GM21447 (cell line): ENCODE results near the gene HOXA4.

Source experiments
- ATAC-seq: cut with Tn5 transposase; IDR thresholded peaks from one replicate; pipeline ENCODE4 v1.9.1; 2021; ENCODE audit not compliant: unreplicated experiment

The HOXA4 gene

GRCh38 chr7:27169658-27170425, 39.3 kb upstream of the HOXA4 start:
- no peak for ATAC-seq

DNA sequence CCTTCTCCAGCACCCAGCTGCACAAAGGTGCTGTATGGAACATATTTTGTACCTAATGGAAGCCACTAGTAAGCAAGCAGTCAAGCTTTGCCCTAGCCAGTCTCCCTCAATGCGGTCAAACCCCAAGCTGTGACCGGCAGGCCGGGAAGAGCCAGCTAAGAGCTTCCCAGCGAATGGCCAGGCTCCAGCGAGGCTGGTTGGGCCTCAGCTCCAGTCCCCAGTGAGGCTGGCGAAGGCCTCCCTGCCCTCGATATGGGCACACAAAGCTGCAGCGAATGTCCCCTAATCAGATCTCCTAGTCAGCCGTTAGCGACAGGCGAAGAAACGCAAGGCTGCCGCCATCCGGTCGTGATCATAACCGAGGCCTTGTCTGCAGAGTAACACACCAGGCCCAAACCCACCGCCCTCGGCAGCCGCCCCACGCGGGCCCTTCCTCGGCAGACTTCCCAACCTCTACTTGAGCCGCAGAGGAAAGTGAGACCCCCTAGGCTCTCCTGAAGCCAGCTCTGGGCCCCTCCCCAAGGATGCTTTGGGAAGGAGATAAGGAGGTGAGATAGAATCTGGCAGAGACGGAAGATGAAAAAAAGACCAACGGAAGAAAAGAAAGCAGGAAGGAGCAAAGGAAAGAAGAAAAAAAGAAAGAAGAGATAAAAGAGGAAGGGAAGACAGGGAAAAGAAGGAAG, 37.8 kb upstream of the HOXA4 start:
- ATAC-seq = no peak

DNA sequence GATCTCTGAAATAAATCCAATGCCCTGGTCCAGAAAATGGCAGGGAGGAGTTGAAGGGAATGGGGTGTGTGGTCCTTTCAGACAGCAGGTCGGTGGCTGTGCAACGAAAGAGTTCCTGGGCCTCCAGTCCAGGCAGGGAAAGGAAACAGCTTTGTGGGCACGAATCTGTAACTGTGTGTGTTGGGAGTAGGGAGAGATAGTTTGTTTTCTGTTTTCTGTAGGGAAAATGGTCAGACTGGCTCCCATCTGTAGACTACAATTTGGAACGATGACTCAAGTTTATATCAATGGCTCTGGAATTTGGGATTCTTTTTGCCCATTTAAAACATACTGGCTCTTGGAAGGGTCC, 37.3 kb upstream of the HOXA4 start:
- ATAC-seq = no peak

GRCh38 chr7:27166531-27167505, 36.3 kb upstream of the HOXA4 start:
- ATAC-seq = no peak

DNA sequence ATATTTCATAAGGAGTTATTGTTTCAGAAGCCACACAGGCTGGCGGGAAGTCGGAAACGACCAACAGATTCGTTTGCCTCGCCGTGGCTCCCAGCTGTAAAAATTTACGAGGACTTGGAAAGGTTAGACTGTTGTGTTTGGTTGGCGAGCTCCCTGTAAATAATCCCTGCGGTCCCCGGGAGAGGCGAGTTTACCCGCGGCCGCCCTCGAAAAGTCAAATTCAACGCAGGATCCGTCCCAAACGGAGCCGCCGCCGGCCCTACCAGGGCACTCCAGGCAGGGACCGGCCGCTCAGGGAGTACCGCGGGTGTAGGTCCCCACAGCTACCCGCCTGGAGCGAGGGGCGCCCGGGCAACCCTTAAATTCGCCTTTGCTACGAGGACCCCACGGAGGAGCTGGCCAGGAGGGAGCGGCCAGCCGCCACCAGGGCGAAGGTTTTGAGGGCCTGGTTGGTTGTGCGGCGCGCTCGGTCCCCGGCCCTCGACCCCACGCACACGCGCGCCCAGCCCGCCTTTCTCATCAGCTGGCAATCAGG, 35.5 kb upstream of the HOXA4 start:
- ATAC-seq = no peak

GRCh38 chr7:27165089-27165995, 34.8 kb upstream of the HOXA4 start, which contains the start of gene HOXA9:
Gene HOXA9, minus strand, starts transcription at chr7:27165537. Its CDS starts 80 bp downstream, at chr7:27165457.
- ATAC-seq = no peak

DNA sequence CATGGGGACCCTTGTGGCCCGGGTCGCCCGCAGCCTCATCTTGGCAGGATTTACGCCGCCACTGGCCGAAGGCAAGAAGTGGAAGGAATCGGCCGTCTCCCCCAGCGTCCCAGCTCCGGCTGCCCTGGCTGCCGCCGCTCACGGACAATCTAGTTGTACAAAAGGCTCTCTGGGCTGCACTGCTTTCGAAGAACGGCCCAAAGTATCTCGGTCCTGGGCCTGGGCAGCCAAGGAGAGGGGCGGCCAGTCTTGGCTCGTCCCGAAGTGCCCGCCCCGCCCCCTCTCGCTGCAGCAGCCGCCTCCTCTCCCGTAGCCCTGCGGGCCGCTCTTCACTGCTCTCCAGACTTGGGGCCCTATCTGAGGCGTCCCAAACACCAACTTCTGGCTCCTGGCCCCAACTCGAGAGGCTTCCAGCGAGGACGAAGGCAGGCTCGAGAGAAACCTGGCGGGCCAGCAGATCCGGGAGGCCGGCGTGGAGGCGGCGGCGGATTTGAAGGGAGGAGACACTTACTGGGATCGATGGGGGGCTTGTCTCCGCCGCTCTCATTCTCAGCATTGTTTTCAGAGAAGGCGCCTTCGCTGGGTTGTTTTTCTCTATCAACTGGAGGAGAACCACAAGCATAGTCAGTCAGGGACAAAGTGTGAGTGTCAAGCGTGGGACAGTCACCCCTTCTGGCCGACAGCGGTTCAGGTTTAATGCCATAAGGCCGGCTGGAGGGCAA, 34.0 kb upstream of the HOXA4 start:
- no peak for ATAC-seq

DNA sequence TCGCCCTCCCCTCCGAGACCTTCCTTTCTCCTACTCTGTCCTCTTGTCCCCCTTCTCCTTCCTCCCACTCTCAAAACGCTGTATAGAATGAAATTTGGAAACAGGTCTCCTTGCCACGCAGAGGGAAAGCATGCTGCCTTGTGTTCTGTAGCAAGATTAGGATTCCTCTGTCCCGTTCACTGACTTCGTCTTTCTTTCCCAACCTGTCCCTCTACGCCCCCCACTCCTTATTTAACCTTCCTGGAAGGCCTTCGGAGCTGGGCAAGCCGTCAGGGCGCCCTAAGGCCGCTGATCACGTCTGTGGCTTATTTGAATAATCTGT, 33.4 kb upstream of the HOXA4 start:
- no peak for ATAC-seq

DNA sequence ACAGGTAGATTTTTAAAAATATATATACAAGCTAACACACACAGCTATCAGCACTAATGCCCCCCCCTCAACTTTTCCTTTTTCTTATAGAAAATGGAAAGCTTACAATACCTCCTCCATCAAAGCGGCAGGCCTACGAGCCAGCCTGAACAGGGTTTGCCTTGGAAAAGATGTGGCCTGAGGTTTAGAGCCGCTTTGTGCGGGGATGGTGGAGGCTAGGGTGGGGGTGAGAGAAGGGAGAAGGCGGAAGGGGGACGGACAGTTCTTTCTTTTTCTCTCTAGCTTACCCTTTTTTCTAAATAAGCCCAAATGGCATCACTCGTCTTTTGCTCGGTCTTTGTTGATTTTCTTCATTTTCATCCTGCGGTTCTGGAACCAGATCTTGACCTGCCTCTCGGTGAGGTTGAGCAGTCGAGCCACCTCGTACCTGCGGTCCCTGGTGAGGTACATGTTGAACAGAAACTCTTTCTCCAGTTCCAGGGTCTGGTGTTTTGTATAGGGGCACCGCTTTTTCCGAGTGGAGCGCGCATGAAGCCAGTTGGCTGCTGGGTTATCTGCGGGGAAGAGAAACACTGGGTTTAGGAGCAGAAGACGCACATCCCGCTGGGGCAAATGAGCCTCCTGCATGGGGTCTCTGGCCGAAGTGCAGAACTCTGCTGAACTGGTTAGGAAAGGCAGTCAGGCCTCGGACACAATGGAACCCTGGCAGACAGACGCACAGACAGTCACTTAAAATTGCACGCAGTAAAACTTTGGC, 32.9 kb upstream of the HOXA4 start:
- no peak for ATAC-seq

DNA sequence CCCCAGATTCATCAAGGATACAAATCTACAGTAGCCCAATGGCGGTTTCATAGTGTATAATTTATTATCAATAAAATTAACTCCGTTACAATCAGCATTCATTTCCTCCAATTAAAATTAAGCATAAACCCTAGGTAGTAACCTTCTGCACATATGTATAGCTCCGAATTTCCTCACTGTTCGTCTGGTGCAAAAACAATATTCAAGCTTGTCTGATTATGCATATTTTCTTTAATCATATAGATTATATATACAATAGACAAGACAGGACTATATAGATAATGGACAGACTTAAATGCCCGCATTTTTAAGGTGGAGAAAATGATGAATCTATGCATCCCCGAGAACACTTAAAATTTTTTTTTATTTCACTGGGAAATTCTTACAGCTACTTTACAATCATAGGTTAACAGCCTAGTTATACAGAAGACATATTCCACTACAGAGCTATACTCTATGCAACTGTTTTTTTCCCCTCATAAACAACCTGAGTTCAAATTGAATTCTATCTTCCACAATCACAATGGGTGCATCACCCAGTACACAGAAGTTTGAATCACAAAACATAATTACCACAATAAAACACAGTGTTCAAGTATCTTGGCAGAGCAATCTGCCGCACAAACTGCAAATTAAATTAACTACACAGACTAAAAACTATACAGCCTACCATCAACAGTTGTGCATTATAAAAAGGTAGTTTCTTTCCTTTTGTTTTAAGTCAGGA, 32.2 kb upstream of the HOXA4 start:
- no peak for ATAC-seq

GRCh38 chr7:27161721-27162560, 31.4 kb upstream of the HOXA4 start:
- ATAC-seq = no peak

DNA sequence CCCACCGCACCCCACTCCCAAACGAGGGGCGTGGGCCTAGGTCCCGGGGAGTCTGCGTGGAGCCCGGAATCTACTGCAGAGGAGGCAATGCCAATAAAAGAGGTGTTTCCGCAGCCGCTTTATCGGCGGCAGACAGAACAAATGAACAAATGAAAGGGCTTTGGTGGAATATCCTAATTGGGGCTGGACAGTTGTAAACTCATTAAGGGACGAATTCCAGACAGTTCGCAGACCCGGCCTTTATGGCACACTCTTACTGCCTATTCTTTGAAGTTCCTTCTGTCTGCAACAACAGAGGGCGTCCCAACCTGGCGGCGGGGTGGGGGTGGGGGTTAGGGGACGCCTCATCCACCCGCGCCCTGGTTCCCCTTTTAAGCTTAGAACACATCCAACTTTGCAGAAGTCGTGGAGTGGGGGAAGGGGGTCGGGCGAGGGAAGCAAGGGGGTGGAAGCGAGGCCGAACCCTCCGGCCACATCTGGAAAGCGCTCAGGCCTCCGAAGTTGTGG, 30.7 kb upstream of the HOXA4 start:
- ATAC-seq = no peak

GRCh38 chr7:27160546-27161213, 30.1 kb upstream of the HOXA4 start:
- no peak for ATAC-seq

DNA sequence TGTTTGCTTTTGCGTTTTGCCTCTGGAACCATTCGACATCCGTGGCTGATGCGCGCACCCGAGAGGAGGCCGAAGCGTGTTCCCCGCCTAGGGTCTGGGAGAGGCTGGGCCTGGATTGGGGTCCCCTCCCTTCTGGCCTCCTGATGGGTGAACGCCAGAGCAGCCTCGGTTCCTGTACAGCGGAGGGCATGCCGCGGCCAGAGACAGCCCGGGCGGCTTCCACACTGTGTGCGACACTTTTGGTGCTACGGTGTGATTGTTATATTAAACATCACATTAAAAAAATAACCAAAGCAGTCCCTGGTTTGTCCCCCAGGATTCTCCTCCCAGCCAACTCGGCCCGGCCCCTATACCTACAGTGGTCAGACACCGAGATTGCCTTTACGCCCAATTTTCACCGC, 29.6 kb upstream of the HOXA4 start:
- ATAC-seq = no peak

DNA sequence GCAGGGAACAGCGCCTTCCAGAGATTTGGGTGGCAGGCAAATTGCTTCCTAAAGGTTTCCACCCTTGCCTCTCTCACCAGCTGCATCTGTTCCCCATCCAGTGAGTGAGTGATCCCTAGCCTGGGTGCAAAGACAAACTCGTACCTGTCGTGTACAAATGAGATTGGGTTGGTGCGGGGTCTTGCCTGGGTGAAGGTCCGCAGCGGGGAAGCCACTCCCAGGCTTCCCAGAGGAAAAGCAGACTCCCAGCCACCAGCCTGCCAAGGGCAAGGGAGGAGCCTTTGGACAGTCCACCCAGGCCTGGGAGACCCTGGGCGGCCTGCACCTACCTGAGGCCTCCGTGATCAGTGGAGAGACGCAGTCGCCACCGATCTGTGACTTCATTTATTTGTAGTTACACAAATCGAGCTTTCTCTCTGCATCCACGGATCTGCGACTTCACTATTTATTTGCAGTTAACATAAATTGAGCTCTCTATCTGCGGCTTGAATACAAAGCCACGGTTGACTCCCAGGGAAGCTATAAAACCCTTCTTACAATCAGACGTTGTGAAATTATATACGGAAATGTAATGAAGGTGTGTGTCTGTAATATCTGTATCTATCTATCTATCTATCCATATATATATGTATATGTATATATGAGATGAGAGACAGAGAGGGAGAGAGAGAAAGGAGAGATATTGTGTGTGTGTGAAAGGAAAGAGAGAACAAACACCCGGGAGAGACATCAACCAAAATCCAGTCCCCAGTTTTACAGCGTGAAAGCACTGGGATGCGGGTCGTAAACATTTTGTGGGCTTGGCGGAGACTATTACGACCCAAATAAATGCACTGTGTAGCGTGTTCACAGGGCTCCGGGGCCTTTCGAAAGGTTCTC, 28.9 kb upstream of the HOXA4 start:
- ATAC-seq = no peak
